Prostate gland (tissue), 2 donors: Measurements from ENCODE around the gene CYB5B. TPM values are rescaled to one million over a fixed set of nuclear protein-coding genes. Genes with fewer than 3 reads are reported as not detected.

Source experiments
- DNase-seq: peaks from one replicate; pipeline ENCODE4 v3.0.0-alpha.2; 2019; ENCODE audit warnings: low spot score
- H3K27ac ChIP-seq, 2 donors: fragments of 200-600 bp; sonication (generic); 2 replicates each; pipeline ENCODE4 v1.5.1; 2017 to 2019
- H3K27me3 ChIP-seq: fragments of 200-600 bp; sonication (generic); replicated peaks from 2 replicates; pipeline ENCODE4 v1.5.1; 2019; ENCODE audit not compliant: insufficient read depth
- H3K36me3 ChIP-seq, 2 donors: fragments of 200-600 bp; sonication (generic); 1 replicate in 1 of 2; 2 replicates in 1 of 2; pipeline versions ENCODE4 v1.5.1 to v1.8.1; 2017 to 2019
- H3K4me1 ChIP-seq: fragments of 200-600 bp; sonication (generic); replicated peaks from 2 replicates; pipeline ENCODE4 v1.5.1; 2019
- H3K4me3 ChIP-seq, 2 donors: fragments of 200-600 bp; sonication (generic); 2 replicates each; pipeline ENCODE4 v1.5.1; 2017 to 2019
- H3K9me3 ChIP-seq: fragments of 200-600 bp; sonication (generic); 2 replicates; pipeline ENCODE4 v1.5.1; 2017
- CTCF ChIP-seq, 4 experiments: fragments of 200-600 bp in 2 of 4; fragments of 450-650 bp in 2 of 4; sonication (generic) in 2 of 4; IDR thresholded peaks; 1 replicate in 3 of 4; 2 replicates in 1 of 4; pipeline ENCODE4 v1.5.1; 2016 to 2019; ENCODE audit warnings: antibody characterized with exemption in 4 of 4, mild to moderate bottlenecking in 2 of 4, moderate library complexity in 2 of 4
- POLR2A ChIP-seq: fragments of 450-650 bp; IDR thresholded peaks from one replicate; pipeline ENCODE4 v1.6.1; 2016; ENCODE audit warnings: antibody characterized with exemption, mild to moderate bottlenecking
- POLR2AphosphoS5 ChIP-seq: sonication (generic); formaldehyde crosslinking; IDR thresholded peaks from one replicate; pipeline ENCODE4 v1.6.1; 2017; ENCODE audit warnings: antibody characterized with exemption
- WGBS: methylation state at CpG from one replicate; pipeline ENCODE4 v1.1.5; 2018; 5-methylcytosine and 5-hydroxymethylcytosine counted together
- intact Hi-C: fragments of 100-400 bp; cut with DNase I; formaldehyde crosslinking; loops from one replicate; pipeline ENCODE4 v1.14.2; 2022
- total RNA-seq, 2 donors: library from RNA; depleted of rRNA; stranded (reverse); fragments of >200 nt; gene quantifications; one replicate each; pipeline ENCODE4 v1.1.0, GENCODE V29; 2016

The CYB5B gene
- total RNA-seq, 2 donors from 2014 or later, result 48.8 to 71.3 TPM

GRCh38 chr16:69501956-69502745, 77.7 kb downstream of the CYB5B start:
- Histone ChIP-seq H3K36me3 (no peaks in the 10 kb centered on the region), H3K4me3 (no peak overlapping the region), H3K27ac (no peak overlapping the region), H3K4me1 (no peaks in the 10 kb centered on the region), H3K9me3 (no peaks in the 10 kb centered on the region), H3K27me3 (no peaks in the 10 kb centered on the region)
- 59% methylated on average over 4 of the region's 4 CpGs for WGBS
- no peak for DNase-seq
- intact Hi-C loops, result no loop called here
- TF ChIP-seq POLR2A (no peak), CTCF (IDR thresholded peaks at IDR 0.05) (no peak), POLR2AphosphoS5 (no peak)

DNA sequence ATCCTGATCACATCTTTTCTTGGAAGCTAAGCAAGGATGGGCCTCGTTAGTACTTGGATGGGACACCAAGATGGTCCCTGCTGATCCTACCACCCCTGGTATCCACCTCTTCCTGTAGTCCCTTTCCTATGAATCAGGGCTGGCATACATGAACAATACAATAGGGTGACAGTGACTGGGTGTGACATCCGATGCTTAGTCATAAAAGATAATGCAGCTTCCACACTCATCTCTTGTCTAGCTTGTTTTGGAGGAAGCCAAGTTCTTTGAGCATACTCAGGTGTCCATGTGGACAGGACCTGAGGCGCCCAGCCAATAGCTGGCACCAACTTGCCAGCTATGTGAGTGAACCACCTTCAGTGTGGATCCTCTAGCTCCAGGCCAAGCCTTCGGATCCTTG, 78.8 kb downstream of the CYB5B start:
- Histone ChIP-seq H3K36me3 (no peaks in the 10 kb centered on the region), H3K4me1 (no peaks in the 10 kb centered on the region), H3K4me3 (no peak overlapping the region), H3K9me3 (no peaks in the 10 kb centered on the region), H3K27ac (no peak overlapping the region), H3K27me3 (no peaks in the 10 kb centered on the region)
- TF ChIP-seq CTCF (IDR thresholded peaks at IDR 0.05), result no peak
- TF ChIP-seq POLR2A, result no peak
- TF ChIP-seq POLR2AphosphoS5, result no peak
- intact Hi-C loops, result no loop called here
- no peak for DNase-seq
- WGBS, result 96% methylated on average over 4 of the region's 4 CpGs

GRCh38 chr16:69508033-69508755, 83.8 kb downstream of the CYB5B start:
- no peaks in the 10 kb centered on the region for H3K36me3 ChIP-seq
- 75% methylated on average over 4 of the region's 4 CpGs for WGBS
- no peaks in the 10 kb centered on the region for H3K27me3 ChIP-seq
- no peaks in the 10 kb centered on the region for H3K9me3 ChIP-seq
- intact Hi-C loops, result no loop called here
- no peaks in the 10 kb centered on the region for H3K4me1 ChIP-seq
- H3K27ac ChIP-seq, result no peak overlapping the region
- no peak overlapping the region for H3K4me3 ChIP-seq
- TF ChIP-seq POLR2A (no peak), CTCF (IDR thresholded peaks at IDR 0.05) (no peak), POLR2AphosphoS5 (no peak)
- DNase-seq, result no peak

DNA sequence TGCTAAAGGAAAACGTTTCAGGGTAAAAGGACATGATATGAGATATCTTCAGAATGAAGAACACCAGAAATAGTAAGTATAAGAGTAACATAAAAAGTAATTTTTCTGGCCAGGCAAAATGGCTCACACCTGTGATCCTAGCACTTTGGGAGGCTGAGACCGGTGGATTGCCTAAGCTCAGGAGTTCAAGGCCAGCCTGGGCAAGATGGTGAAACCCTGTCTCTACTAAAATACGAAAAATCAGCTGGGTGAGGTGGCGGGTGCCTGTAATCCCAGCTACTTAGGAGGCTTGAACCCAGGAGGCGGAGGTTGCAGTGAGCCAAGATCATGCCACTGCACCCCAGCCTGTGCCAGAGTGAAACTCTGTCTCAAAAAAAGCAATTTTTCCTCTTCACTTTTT, 84.7 kb downstream of the CYB5B start:
- Histone ChIP-seq H3K9me3 (no peaks in the 10 kb centered on the region), H3K36me3 (no peaks in the 10 kb centered on the region), H3K27me3 (no peaks in the 10 kb centered on the region), H3K4me1 (no peaks in the 10 kb centered on the region), H3K27ac (no peak overlapping the region), H3K4me3 (no peak overlapping the region)
- 86% methylated on average over 5 of the region's 5 CpGs for WGBS
- DNase-seq, result no peak
- no peak for TF ChIP-seq POLR2AphosphoS5
- no peak for TF ChIP-seq POLR2A
- TF ChIP-seq CTCF (IDR thresholded peaks at IDR 0.05), result no peak
- intact Hi-C loops, result no loop called here
